Keratinocyte (primary cell): ENCODE data around the gene DSCAML1.

Experiments
- CTCF ChIP-seq, 3 experiments: IDR thresholded peaks in 1 of 3; conservative IDR thresholded peaks in 1 of 3; optimal IDR thresholded peaks in 1 of 3; 2 replicates in 2 of 3; 3 replicates in 1 of 3; pipeline versions ENCODE3 to v1.5.1; 2011; ENCODE audit warnings: low read length in 3 of 3, mild to moderate bottlenecking in 3 of 3, moderate library complexity in 2 of 3, control low read depth in 1 of 3, inconsistent platforms in 1 of 3; ENCODE audit not compliant: insufficient read depth in 2 of 3; ENCODE audit errors: extremely low read depth in 1 of 3
- EZH2 ChIP-seq: IDR thresholded peaks from one replicate; pipeline ENCODE4 v1.6.1; 2012; ENCODE audit warnings: inconsistent platforms, mild to moderate bottlenecking, low read length, moderate library complexity

DNA sequence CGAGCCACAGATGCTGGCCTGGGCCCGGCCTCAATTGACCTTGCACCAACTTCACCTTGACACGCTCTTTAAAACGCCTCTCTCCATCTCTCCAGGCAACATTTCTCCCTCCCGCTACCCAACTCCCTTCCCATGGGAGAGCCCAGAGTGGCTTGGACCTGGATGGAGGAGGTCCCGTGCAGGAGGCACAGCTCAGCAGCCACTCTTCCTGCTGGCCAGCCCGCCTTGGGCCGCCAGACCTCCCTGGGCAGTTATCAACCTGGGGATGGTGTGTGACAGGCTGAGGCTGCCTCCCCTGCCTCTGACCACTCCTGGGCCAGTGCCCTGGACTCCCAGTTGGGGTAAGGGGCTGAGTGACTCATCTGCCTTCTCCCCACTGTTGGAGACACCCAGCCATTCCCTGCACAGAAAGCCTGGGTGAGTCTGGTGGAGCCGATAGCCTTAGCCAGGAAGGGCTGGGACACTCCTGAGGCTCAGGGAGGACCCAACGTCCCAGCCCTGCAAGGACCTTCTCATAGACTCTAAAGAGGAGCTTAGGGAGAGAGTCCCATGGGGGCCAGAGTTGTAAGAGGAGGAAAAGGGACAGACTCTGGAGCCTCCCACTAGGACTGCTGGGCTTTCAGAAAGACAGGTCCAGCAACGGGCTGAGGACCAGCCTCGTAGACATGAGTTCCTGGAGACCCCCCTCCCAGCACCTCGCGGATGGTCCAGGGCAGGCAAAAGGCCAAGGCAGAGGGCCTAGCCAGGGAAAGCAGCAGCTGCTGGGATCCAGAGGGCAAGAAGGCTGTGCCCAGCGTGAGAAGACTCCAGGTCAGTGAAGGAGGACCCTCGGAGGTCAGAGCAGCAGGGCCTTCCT lies 337.7 kb downstream of the DSCAML1 start:
- no peak for TF ChIP-seq CTCF (optimal IDR thresholded peaks at IDR 0.05 in 1 of 3, IDR thresholded peaks at IDR 0.05 in 1 of 3, conservative IDR thresholded peaks at IDR 0.05 in 1 of 3; ENCODE audit: extremely low read depth in 1 of 3, insufficient read depth in 2 of 3, low read length in 3 of 3)
- no peak for TF ChIP-seq EZH2
